GM10266 (cell line): Measurements from ENCODE around the gene TWIST2.

ENCODE experiments used
- DNase-seq: peaks from one replicate; pipeline ENCODE4 v3.0.0; 2012; ENCODE audit errors: extremely low spot score
- CTCF ChIP-seq: IDR thresholded peaks from 2 replicates; pipeline ENCODE4 v1.5.1; 2012; ENCODE audit warnings: mild to moderate bottlenecking, low read depth; ENCODE audit not compliant: control insufficient read depth, insufficient read depth; ENCODE audit errors: missing control alignments

Gene TWIST2

GRCh38 chr2:238943338-238944067 is 95.6 kb downstream of the TWIST2 start:
- TF ChIP-seq CTCF = no peak
- no peak for DNase-seq

GRCh38 chr2:238945433-238946150 is 97.7 kb downstream of the TWIST2 start:
- TF ChIP-seq CTCF = peak; percentile 45
- DNase-seq = no peak

GRCh38 chr2:238946318-238947242 is 98.7 kb downstream of the TWIST2 start:
- no peak for DNase-seq
- TF ChIP-seq CTCF = no peak

GRCh38 chr2:238947243-238947760 is 99.4 kb downstream of the TWIST2 start:
- no peak for DNase-seq
- no peak for TF ChIP-seq CTCF

GRCh38 chr2:238947920-238948710 is 100.2 kb downstream of the TWIST2 start:
- TF ChIP-seq CTCF = no peak
- DNase-seq = no peak

GRCh38 chr2:238948765-238949641 is 101.1 kb downstream of the TWIST2 start:
- DNase-seq = no peak

More at GRCh38 chr2:238948765-238949641, 101.1 kb downstream of the TWIST2 start:
- TF ChIP-seq CTCF = no peak
